Keratinocyte (primary cell): ENCODE measurements around the gene EFCAB8. TPM values are rescaled to one million over a fixed set of nuclear protein-coding genes. Genes with fewer than 3 reads are reported as not detected.

ENCODE experiments used
- DNase-seq: peaks from one replicate; pipeline ENCODE4 v3.0.0-alpha.2; 2011; ENCODE audit warnings: low read depth, missing footprints, low spot score
- FAIRE-seq: peaks from 2 replicates; lab custom pipeline; 2011; peaks lifted over from hg19 to GRCh38; lab: Jason Lieb, UNC
- H2AFZ ChIP-seq: 2 replicates; pipeline ENCODE4 v1.6.0; 2012; ENCODE audit warnings: low read length, control low read depth, inconsistent platforms; ENCODE audit not compliant: control insufficient read depth
- H3K27ac ChIP-seq: 2 replicates; pipeline ENCODE4 v1.5.1; 2011; ENCODE audit warnings: low read length; ENCODE audit not compliant: control insufficient read depth, insufficient read depth
- H3K27me3 ChIP-seq: 3 replicates; pipeline ENCODE4 v1.6.0; 2011; ENCODE audit warnings: low read length; ENCODE audit not compliant: control insufficient read depth, insufficient read depth; ENCODE audit errors: extremely low read depth
- H3K36me3 ChIP-seq, 2 experiments: 2 replicates in 1 of 2; 3 replicates in 1 of 2; pipeline ENCODE4 v1.5.1; 2011; ENCODE audit warnings: low read length in 2 of 2, mild to moderate bottlenecking in 1 of 2; ENCODE audit not compliant: control insufficient read depth in 2 of 2, insufficient read depth in 2 of 2; ENCODE audit errors: extremely low read depth in 1 of 2
- H3K4me1 ChIP-seq: 3 replicates; pipeline ENCODE4 v1.5.1; 2011; ENCODE audit warnings: low read length; ENCODE audit not compliant: control insufficient read depth, insufficient read depth; ENCODE audit errors: extremely low read depth
- H3K4me2 ChIP-seq: 3 replicates; pipeline ENCODE4 v1.6.0; 2011; ENCODE audit warnings: low read depth, low read length; ENCODE audit not compliant: control insufficient read depth, insufficient read depth; ENCODE audit errors: extremely low read depth
- H3K4me3 ChIP-seq, 3 experiments: fragments of 200-600 bp in 1 of 3; sonication (generic) in 1 of 3; 2 replicates in 2 of 3; 3 replicates in 1 of 3; pipeline ENCODE4 v1.5.1; 2011 to 2016; ENCODE audit warnings: low read length in 3 of 3, mild to moderate bottlenecking in 3 of 3, control low read depth in 2 of 3, inconsistent platforms in 1 of 3, low read depth in 1 of 3, mixed read lengths in 1 of 3, mixed run types in 1 of 3, moderate library complexity in 1 of 3; ENCODE audit not compliant: control insufficient read depth in 2 of 3, insufficient read depth in 2 of 3; ENCODE audit errors: extremely low read depth in 1 of 3
- H3K79me2 ChIP-seq: 2 replicates; pipeline ENCODE4 v1.6.0; 2012; ENCODE audit warnings: low read length; ENCODE audit not compliant: control insufficient read depth, insufficient read depth
- H3K9ac ChIP-seq: 3 replicates; pipeline ENCODE4 v1.6.0; 2011; ENCODE audit warnings: low read length; ENCODE audit not compliant: control insufficient read depth, insufficient read depth; ENCODE audit errors: extremely low read depth
- H3K9me1 ChIP-seq: 3 replicates; pipeline ENCODE4 v1.6.0; 2011; ENCODE audit warnings: low read length; ENCODE audit not compliant: control insufficient read depth, insufficient read depth; ENCODE audit errors: extremely low read depth
- H3K9me3 ChIP-seq: 2 replicates; pipeline ENCODE4 v1.5.1; 2012; ENCODE audit warnings: low read depth, low read length; ENCODE audit not compliant: control insufficient read depth
- H4K20me1 ChIP-seq: 3 replicates; pipeline ENCODE4 v1.6.0; 2011; ENCODE audit warnings: low read length; ENCODE audit not compliant: control insufficient read depth, insufficient read depth; ENCODE audit errors: extremely low read depth
- CTCF ChIP-seq, 3 experiments: IDR thresholded peaks in 1 of 3; conservative IDR thresholded peaks in 1 of 3; optimal IDR thresholded peaks in 1 of 3; 2 replicates in 2 of 3; 3 replicates in 1 of 3; pipeline versions ENCODE3 to v1.5.1; 2011; ENCODE audit warnings: low read length in 3 of 3, mild to moderate bottlenecking in 3 of 3, moderate library complexity in 2 of 3, control low read depth in 1 of 3, inconsistent platforms in 1 of 3; ENCODE audit not compliant: insufficient read depth in 2 of 3; ENCODE audit errors: extremely low read depth in 1 of 3
- EZH2 ChIP-seq: IDR thresholded peaks from one replicate; pipeline ENCODE4 v1.6.1; 2012; ENCODE audit warnings: inconsistent platforms, mild to moderate bottlenecking, low read length, moderate library complexity
- dilution Hi-C: fragments of 300-500 bp; cut with MboI; formaldehyde crosslinking; loops from one replicate; pipeline ENCODE4 v1.7.0; 2020; ENCODE audit warnings: low sequenced_read_pairs; ENCODE audit not compliant: extremely low pct_ligation_motif_present
- polyA plus RNA-seq, 5 experiments: library from polyadenylated mRNA; depleted of rRNA in 3 of 5; stranded (reverse) in 3 of 5; stranded (forward) in 1 of 5; unstranded in 1 of 5; fragments of >200 nt; gene quantifications; 1 replicate in 1 of 5; 2 replicates in 3 of 5; 3 replicates in 1 of 5; pipeline versions ENCODE4 v1.2.1 to v1.2.3, GENCODE V29; 2011 to 2012; ENCODE audit warnings: missing spikeins in 2 of 5, low read depth in 1 of 5, low replicate concordance in 1 of 5

The EFCAB8 gene
- polyA plus RNA-seq, 1 donor (not counting 4 experiments of a cell fraction or from before 2014, with no cell fraction given), result 0.03 TPM

GRCh38 chr20:33010133-33010504 lies 151.4 kb downstream of the EFCAB8 start:
- Histone ChIP-seq H3K79me2 (no peaks in the 10 kb centered on the region), H3K4me1 (no peaks in the 10 kb centered on the region), H2AFZ (no peak overlapping the region), H3K9ac (no peak overlapping the region), H3K4me3 (no peak overlapping the region), H3K9me3 (no peaks in the 10 kb centered on the region), H3K27ac (no peak overlapping the region), H3K27me3 (peaks cover 3% of the 10 kb centered on the region), H4K20me1 (no peaks in the 10 kb centered on the region), H3K9me1 (no peaks in the 10 kb centered on the region), H3K36me3 (no peaks in the 10 kb centered on the region), H3K4me2 (no peak overlapping the region)
- no peak for DNase-seq
- dilution Hi-C loops, result no loop called here
- TF ChIP-seq CTCF (optimal IDR thresholded peaks at IDR 0.05 in 1 of 3, IDR thresholded peaks at IDR 0.05 in 1 of 3, conservative IDR thresholded peaks at IDR 0.05 in 1 of 3; ENCODE audit: extremely low read depth in 1 of 3, insufficient read depth in 2 of 3, low read length in 3 of 3) (no peak), EZH2 (no peak)
- no peak for FAIRE-seq

- Histone ChIP-seq H3K9me1 (no peaks in the 10 kb centered on the region), H3K4me1 (no peaks in the 10 kb centered on the region), H3K4me3 (no peak overlapping the region), H2AFZ (no peak overlapping the region), H3K27me3 (peaks cover 3% of the 10 kb centered on the region), H3K36me3 (no peaks in the 10 kb centered on the region), H3K9ac (no peak overlapping the region), H3K79me2 (no peaks in the 10 kb centered on the region), H3K27ac (no peak overlapping the region), H4K20me1 (no peaks in the 10 kb centered on the region), H3K4me2 (no peak overlapping the region), H3K9me3 (no peaks in the 10 kb centered on the region)
- FAIRE-seq (no peak), DNase-seq (no peak)
- dilution Hi-C loops, result no loop called here
- no peak for TF ChIP-seq CTCF (optimal IDR thresholded peaks at IDR 0.05 in 1 of 3, IDR thresholded peaks at IDR 0.05 in 1 of 3, conservative IDR thresholded peaks at IDR 0.05 in 1 of 3; ENCODE audit: extremely low read depth in 1 of 3, insufficient read depth in 2 of 3, low read length in 3 of 3)
- TF ChIP-seq EZH2, result no peak
These were observed 152.1 kb downstream of the EFCAB8 start for GRCh38 chr20:33010674-33011449.

Other genes with a start within 250 kb of the EFCAB8 start
- gene C20orf203, start 185.0 kb upstream of the EFCAB8 start, polyA plus RNA-seq, result not detected in 3 replicates
- 33.4 to 39.9 TPM (median 35.8 TPM) in 3 replicates for gene COMMD7, start 115.5 kb upstream of the EFCAB8 start, polyA plus RNA-seq
- 0.68 to 1.1 TPM (median 0.86 TPM) in 3 replicates for gene DNMT3B, start 96.5 kb upstream of the EFCAB8 start, polyA plus RNA-seq
- gene MAPRE1, start 39.0 kb upstream of the EFCAB8 start, polyA plus RNA-seq, result 72.7 to 115 TPM (median 111 TPM) in 3 replicates
- gene SUN5, start 145.5 kb downstream of the EFCAB8 start, polyA plus RNA-seq, result not detected in 3 replicates
- gene BPIFB2, start 148.8 kb downstream of the EFCAB8 start, polyA plus RNA-seq, result not detected in 3 replicates
- not detected in 3 replicates for gene BPIFB6, start 172.7 kb downstream of the EFCAB8 start, polyA plus RNA-seq
- gene BPIFB3, start 195.0 kb downstream of the EFCAB8 start, polyA plus RNA-seq, result not detected in 3 replicates
- not detected in 3 replicates for gene BPIFB4, start 220.7 kb downstream of the EFCAB8 start, polyA plus RNA-seq